HEK293 (cell line): ENCODE measurements around the gene PRKCA.

Experiments
- FEZF1 ChIP-seq: fragments of 450-650 bp; formaldehyde crosslinking; IDR thresholded peaks from 2 replicates; pipeline ENCODE4 v1.5.1; 2016; ENCODE audit warnings: missing biosample characterization, missing genetic modification characterization
- ZNF138 ChIP-seq: fragments of 450-650 bp; formaldehyde crosslinking; IDR thresholded peaks from 2 replicates; pipeline ENCODE4 v1.5.1; 2016; ENCODE audit warnings: missing biosample characterization, missing genetic modification characterization, borderline replicate concordance
- ZNF792 ChIP-seq: fragments of 450-650 bp; formaldehyde crosslinking; IDR thresholded peaks from 2 replicates; pipeline ENCODE4 v1.5.1; 2016; ENCODE audit warnings: missing biosample characterization, missing genetic modification characterization
- ZSCAN16 ChIP-seq: fragments of 450-650 bp; formaldehyde crosslinking; IDR thresholded peaks from 2 replicates; pipeline ENCODE4 v1.5.1; 2016; ENCODE audit warnings: missing biosample characterization, missing genetic modification characterization
- TF ChIP-seq, protein P1 (sequence below): fragments of 450-650 bp; formaldehyde crosslinking; IDR thresholded peaks from 2 replicates; pipeline ENCODE4 v1.5.1; 2016; ENCODE audit warnings: missing biosample characterization, missing genetic modification characterization
- TF ChIP-seq, protein P2 (sequence below): fragments of 450-650 bp; formaldehyde crosslinking; IDR thresholded peaks from 2 replicates; pipeline ENCODE4 v1.5.1; 2016; ENCODE audit warnings: missing biosample characterization, missing genetic modification characterization, low read depth
- TF ChIP-seq, protein P3 (sequence below): fragments of 450-650 bp; formaldehyde crosslinking; IDR thresholded peaks from 2 replicates; pipeline ENCODE4 v1.5.1; 2016; ENCODE audit warnings: missing biosample characterization, missing genetic modification characterization
- TF ChIP-seq, protein P4 (sequence below): fragments of 450-650 bp; formaldehyde crosslinking; IDR thresholded peaks from 2 replicates; pipeline ENCODE4 v1.5.1; 2016; ENCODE audit warnings: missing biosample characterization, missing genetic modification characterization

DNA sequence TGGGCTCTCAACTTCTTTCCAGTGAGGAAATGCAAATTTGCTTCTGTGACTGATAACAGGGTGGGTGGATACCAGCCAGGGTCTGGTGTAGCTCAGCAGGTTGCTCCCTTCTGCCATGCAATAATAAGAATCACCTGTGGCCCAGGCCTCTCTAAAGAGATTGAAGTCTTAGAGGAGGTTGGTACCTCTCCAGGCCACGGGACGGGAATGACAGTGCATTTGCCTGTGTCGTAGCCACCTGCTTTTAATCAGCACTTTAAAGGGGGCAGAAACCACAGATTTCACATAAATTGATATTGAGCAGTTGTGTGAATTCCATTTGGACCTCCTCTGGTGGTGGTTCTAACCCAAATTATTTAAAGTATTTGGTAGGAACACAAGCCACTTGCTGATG, 246.9 kb downstream of the PRKCA start:
- TF ChIP-seq ZNF138 (tag by site-specific recombination), result no peak
- TF ChIP-seq, protein P1, sequence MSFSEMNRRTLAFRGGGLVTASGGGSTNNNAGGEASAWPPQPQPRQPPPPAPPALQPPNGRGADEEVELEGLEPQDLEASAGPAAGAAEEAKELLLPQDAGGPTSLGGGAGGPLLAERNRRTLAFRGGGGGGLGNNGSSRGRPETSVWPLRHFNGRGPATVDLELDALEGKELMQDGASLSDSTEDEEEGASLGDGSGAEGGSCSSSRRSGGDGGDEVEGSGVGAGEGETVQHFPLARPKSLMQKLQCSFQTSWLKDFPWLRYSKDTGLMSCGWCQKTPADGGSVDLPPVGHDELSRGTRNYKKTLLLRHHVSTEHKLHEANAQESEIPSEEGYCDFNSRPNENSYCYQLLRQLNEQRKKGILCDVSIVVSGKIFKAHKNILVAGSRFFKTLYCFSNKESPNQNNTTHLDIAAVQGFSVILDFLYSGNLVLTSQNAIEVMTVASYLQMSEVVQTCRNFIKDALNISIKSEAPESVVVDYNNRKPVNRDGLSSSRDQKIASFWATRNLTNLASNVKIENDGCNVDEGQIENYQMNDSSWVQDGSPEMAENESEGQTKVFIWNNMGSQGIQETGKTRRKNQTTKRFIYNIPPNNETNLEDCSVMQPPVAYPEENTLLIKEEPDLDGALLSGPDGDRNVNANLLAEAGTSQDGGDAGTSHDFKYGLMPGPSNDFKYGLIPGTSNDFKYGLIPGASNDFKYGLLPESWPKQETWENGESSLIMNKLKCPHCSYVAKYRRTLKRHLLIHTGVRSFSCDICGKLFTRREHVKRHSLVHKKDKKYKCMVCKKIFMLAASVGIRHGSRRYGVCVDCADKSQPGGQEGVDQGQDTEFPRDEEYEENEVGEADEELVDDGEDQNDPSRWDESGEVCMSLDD (tag by site-specific recombination), result no peak
- TF ChIP-seq ZNF792 (tag by site-specific recombination), result no peak
- TF ChIP-seq FEZF1 (tag by site-specific recombination), result no peak
- TF ChIP-seq, protein P2, sequence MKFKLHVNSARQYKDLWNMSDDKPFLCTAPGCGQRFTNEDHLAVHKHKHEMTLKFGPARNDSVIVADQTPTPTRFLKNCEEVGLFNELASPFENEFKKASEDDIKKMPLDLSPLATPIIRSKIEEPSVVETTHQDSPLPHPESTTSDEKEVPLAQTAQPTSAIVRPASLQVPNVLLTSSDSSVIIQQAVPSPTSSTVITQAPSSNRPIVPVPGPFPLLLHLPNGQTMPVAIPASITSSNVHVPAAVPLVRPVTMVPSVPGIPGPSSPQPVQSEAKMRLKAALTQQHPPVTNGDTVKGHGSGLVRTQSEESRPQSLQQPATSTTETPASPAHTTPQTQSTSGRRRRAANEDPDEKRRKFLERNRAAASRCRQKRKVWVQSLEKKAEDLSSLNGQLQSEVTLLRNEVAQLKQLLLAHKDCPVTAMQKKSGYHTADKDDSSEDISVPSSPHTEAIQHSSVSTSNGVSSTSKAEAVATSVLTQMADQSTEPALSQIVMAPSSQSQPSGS (tag by site-specific recombination), result no peak
- TF ChIP-seq, protein P3, sequence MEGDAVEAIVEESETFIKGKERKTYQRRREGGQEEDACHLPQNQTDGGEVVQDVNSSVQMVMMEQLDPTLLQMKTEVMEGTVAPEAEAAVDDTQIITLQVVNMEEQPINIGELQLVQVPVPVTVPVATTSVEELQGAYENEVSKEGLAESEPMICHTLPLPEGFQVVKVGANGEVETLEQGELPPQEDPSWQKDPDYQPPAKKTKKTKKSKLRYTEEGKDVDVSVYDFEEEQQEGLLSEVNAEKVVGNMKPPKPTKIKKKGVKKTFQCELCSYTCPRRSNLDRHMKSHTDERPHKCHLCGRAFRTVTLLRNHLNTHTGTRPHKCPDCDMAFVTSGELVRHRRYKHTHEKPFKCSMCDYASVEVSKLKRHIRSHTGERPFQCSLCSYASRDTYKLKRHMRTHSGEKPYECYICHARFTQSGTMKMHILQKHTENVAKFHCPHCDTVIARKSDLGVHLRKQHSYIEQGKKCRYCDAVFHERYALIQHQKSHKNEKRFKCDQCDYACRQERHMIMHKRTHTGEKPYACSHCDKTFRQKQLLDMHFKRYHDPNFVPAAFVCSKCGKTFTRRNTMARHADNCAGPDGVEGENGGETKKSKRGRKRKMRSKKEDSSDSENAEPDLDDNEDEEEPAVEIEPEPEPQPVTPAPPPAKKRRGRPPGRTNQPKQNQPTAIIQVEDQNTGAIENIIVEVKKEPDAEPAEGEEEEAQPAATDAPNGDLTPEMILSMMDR (tag by site-specific recombination), result no peak
- no peak for TF ChIP-seq ZSCAN16 (tag by site-specific recombination)
- TF ChIP-seq, protein P4, sequence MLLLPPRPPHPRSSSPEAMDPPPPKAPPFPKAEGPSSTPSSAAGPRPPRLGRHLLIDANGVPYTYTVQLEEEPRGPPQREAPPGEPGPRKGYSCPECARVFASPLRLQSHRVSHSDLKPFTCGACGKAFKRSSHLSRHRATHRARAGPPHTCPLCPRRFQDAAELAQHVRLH (tag by site-specific recombination), result no peak
